T-helper 2 cell treated with Interferon-gamma antibody and Interleukin-4, amounts not matched to agents 5 μg/mL and 100 μg/mL, for 36 hours (primary cell): ENCODE data around the gene OST4.
A peak's percentile ranks its signal among the peaks of the same experiment; 100 is the strongest.

Experiments used
- DNase-seq: peaks from one replicate; pipeline ENCODE4 v3.0.0; 2021; ENCODE audit warnings: low spot score
- H3K27ac Mint-ChIP-seq: one replicate; pipeline ENCODE4 v1.8.0; 2021; ENCODE audit warnings: mild to moderate bottlenecking, mixed read lengths
- H3K27me3 Mint-ChIP-seq: one replicate; pipeline ENCODE4 v1.8.0; 2021; ENCODE audit warnings: low read depth, mixed read lengths
- H3K36me3 Mint-ChIP-seq: one replicate; pipeline ENCODE4 v1.8.0; 2021; ENCODE audit warnings: low read depth, mixed read lengths
- H3K4me1 Mint-ChIP-seq: one replicate; pipeline ENCODE4 v1.8.0; 2021; ENCODE audit warnings: low read depth, mixed read lengths
- H3K4me3 Mint-ChIP-seq: one replicate; pipeline ENCODE4 v1.8.0; 2022; ENCODE audit warnings: mild to moderate bottlenecking, moderate library complexity, mixed read lengths
- H3K9me3 Mint-ChIP-seq: one replicate; pipeline ENCODE4 v1.8.0; 2021; ENCODE audit warnings: mixed read lengths

The OST4 gene

GRCh38 chr2:27097341-27097740, 25.9 kb upstream of the OST4 start:
- peaks cover 10% of the 10 kb centered on the region for H3K4me1 Mint-ChIP-seq
- H3K27ac Mint-ChIP-seq: no peak overlapping the region
- H3K36me3 Mint-ChIP-seq: no peaks in the 10 kb centered on the region
- DNase-seq: no peak
- H3K9me3 Mint-ChIP-seq: no peaks in the 10 kb centered on the region
- H3K27me3 Mint-ChIP-seq: no peaks in the 10 kb centered on the region
- H3K4me3 Mint-ChIP-seq: no peak overlapping the region

- H3K4me3 Mint-ChIP-seq: no peak overlapping the region
- H3K9me3 Mint-ChIP-seq: no peaks in the 10 kb centered on the region
- H3K36me3 Mint-ChIP-seq: no peaks in the 10 kb centered on the region
- peaks cover 10% of the 10 kb centered on the region for H3K4me1 Mint-ChIP-seq
- no peak for DNase-seq
- H3K27ac Mint-ChIP-seq: no peak overlapping the region
- no peaks in the 10 kb centered on the region for H3K27me3 Mint-ChIP-seq
Observed at GRCh38 chr2:27096748-27097297, 25.4 kb upstream of the OST4 start.

DNA sequence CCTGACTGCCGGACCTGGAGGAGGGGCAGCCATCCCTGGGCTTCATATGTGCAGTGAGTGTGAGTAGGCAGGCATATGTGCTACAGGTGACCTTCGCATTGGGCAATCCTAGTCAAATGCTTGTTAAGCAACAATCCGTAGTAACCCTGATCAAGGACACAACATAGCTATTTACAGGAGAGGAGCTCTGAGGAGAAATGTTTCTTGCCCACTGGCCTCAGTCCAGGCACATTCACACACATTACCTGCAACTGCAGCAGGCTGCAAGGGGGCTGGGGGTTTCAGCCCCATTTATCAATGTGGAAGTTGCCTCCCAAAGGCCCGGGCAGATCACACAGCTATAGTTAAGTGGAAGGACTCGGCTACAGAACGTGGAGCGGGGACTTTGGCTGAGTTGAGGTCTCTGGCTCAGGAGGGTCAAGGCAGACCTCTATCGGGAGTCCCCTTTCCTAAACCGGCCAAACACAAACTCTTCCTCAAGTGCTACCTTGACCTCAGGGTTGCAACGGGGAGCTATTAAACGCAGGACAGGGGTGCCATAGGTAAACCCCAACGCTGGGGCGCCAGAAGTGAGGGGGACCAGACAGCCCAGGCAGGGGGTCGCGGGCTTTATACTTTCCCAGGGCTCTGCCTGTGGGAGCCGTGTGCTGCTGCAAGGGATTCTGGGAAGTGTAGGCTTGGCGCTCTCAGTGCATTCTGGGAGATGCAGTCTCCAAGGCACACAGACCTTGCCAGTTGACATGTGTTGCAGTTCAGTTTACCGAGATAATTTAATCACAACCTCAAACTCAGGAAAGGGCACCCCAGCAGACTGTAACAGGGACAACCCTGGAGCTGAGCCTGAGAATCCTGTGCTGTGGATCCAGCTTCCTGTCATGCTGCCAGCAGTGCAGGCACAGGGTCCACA, 24.5 kb upstream of the OST4 start:
- peak; percentile 32 for DNase-seq
- H3K9me3 Mint-ChIP-seq: no peaks in the 10 kb centered on the region
- peak overlapping the region; percentile 63 for H3K4me3 Mint-ChIP-seq
- peaks cover 10% of the 10 kb centered on the region for H3K4me1 Mint-ChIP-seq
- no peak overlapping the region for H3K27ac Mint-ChIP-seq
- H3K36me3 Mint-ChIP-seq: no peaks in the 10 kb centered on the region
- no peaks in the 10 kb centered on the region for H3K27me3 Mint-ChIP-seq

DNA sequence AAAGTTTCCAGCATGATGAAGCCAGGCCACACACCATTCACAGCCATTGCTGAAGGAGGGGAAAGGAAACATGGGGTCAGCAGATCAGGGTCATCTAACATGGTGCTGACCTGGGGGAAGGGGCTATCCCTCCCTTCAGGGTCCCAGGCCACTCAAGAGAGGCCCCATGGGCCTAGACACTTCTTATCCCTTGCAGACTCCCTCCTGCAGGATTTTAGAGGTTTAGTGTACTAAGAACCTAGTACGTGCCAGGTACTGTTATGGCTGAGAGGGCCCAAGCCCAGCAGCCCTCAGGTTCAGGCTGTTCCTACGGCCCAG, 23.9 kb upstream of the OST4 start:
- no peak for DNase-seq
- H3K27ac Mint-ChIP-seq: no peak overlapping the region
- no peaks in the 10 kb centered on the region for H3K9me3 Mint-ChIP-seq
- H3K27me3 Mint-ChIP-seq: no peaks in the 10 kb centered on the region
- peak overlapping the region; percentile 63 for H3K4me3 Mint-ChIP-seq
- no peaks in the 10 kb centered on the region for H3K36me3 Mint-ChIP-seq
- H3K4me1 Mint-ChIP-seq: peaks cover 10% of the 10 kb centered on the region

- Mint-ChIP-seq H3K4me3 (no peak overlapping the region), H3K36me3 (no peaks in the 10 kb centered on the region), H3K9me3 (no peaks in the 10 kb centered on the region), H3K27ac (no peak overlapping the region), H3K27me3 (no peaks in the 10 kb centered on the region), H3K4me1 (peaks cover 12% of the 10 kb centered on the region)
- DNase-seq: no peak
Observed at GRCh38 chr2:27094353-27094984, 23.0 kb upstream of the OST4 start.

GRCh38 chr2:27093430-27094352, 22.2 kb upstream of the OST4 start:
- Mint-ChIP-seq H3K27ac (no peak overlapping the region), H3K4me3 (no peak overlapping the region), H3K9me3 (no peaks in the 10 kb centered on the region), H3K27me3 (no peaks in the 10 kb centered on the region), H3K4me1 (peaks cover 16% of the 10 kb centered on the region), H3K36me3 (peaks cover 1% of the 10 kb centered on the region)
- DNase-seq: no peak

DNA sequence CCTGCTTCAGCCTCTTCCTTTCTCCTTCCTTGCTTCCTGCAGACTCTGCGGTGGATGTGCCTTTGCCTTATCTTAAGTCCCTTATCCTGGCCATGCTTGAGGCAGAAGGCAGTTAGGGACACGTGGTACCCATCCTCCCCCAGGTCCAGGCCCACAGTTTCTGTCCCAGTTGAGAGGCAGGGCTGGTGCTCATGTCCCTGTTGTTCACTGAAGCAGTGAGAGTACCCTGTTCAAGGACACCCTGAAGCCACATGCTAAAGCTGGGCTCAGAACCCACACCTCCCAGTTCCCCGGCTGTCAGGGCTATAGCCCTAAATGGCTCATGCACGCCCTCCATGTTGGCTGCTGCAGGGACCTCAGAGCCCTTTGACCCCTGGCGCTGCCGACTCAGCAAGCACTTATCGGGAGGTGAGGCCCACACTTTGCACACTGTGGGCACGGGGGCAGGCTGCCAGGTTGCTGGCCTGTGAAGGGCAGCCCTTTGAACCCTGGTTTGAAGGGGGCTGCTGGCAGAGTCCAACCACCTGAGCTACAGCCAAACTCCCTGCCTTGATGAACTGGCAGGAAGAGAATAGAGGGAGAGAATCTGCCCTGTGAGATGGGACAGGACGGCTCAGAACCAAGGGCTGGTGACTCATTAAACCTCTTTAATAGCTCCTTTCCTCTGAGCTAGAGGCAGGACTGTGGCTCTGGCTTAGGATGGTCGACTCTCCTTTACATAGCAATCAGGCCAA, 21.4 kb upstream of the OST4 start:
- Mint-ChIP-seq H3K27me3 (no peaks in the 10 kb centered on the region), H3K4me1 (peaks cover 17% of the 10 kb centered on the region), H3K9me3 (no peaks in the 10 kb centered on the region), H3K4me3 (no peak overlapping the region), H3K27ac (no peak overlapping the region), H3K36me3 (peaks cover 2% of the 10 kb centered on the region)
- DNase-seq: no peak

- H3K27me3 Mint-ChIP-seq: no peaks in the 10 kb centered on the region
- H3K4me3 Mint-ChIP-seq: no peak overlapping the region
- H3K9me3 Mint-ChIP-seq: no peaks in the 10 kb centered on the region
- H3K36me3 Mint-ChIP-seq: peaks cover 2% of the 10 kb centered on the region
- H3K27ac Mint-ChIP-seq: no peak overlapping the region
- DNase-seq: no peak
- peaks cover 23% of the 10 kb centered on the region for H3K4me1 Mint-ChIP-seq
Observed at GRCh38 chr2:27091746-27092695, 20.6 kb upstream of the OST4 start.

DNA sequence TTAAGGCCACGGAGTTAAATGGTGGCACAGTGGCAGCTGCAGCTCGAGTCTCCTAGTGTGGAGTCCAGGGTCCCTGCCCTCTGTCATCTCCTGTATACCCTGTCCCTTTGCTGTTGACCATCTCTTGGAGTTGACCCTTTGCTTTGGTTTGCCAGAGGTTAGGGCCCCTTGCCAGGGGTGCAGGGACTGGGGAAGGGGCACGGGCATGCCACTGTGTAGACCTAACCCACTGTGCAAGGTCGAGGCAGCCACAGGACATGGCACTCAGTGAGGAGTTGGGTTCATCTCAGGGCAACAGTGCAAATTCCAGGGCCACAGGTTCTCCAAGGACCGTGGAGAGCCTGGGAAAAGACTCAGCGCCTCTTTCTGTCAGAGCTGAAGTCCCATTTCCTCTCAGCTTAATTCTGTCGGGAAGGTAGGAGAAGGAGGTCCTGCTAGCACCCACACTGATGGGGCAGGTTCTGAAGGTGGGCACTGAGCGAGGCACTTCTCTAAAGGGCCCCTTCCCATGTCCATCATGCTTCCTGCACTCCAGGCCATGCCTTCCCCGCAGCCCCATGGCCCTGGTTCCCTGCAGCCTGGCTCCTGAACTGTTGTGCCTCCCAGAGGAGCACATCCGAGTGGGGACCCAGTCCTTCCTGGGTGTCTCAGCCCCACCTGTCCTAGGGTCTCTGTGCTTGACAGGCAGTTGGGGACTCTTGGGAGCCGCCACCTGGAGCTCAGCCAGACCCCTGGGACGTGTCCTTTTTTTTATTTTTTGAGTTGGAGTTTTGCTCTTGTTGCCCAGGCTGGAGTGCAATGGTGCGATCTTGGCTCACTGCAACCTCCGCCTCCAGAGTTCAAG, 17.9 kb upstream of the OST4 start:
- Mint-ChIP-seq H3K27ac (no peak overlapping the region), H3K4me1 (peaks cover 24% of the 10 kb centered on the region), H3K36me3 (peaks cover 2% of the 10 kb centered on the region), H3K27me3 (no peaks in the 10 kb centered on the region), H3K4me3 (no peak overlapping the region), H3K9me3 (no peaks in the 10 kb centered on the region)
- no peak for DNase-seq

DNA sequence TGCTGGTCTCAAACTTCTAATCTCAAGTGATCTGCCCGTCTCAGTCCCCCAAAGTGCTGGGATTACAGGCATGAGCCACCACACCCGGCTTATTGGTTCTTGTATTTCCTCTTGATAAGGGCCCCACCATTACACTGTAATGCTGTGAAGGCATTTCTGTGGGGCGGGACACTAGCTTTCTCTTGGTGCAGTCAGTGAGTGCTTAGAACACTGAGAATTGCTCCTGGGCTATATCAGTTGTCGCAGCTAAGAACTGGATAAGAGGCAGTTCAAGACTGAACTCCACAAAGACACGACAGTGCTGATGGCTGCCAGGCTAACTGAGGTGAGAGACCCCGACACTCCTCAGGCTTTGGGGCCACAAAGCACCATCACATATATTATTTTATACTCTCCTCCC, 17.2 kb upstream of the OST4 start:
- Mint-ChIP-seq H3K27me3 (no peaks in the 10 kb centered on the region), H3K9me3 (no peaks in the 10 kb centered on the region), H3K27ac (no peak overlapping the region), H3K4me1 (peaks cover 28% of the 10 kb centered on the region), H3K36me3 (peaks cover 2% of the 10 kb centered on the region), H3K4me3 (peak overlapping the region; percentile 18)
- DNase-seq: no peak

DNA sequence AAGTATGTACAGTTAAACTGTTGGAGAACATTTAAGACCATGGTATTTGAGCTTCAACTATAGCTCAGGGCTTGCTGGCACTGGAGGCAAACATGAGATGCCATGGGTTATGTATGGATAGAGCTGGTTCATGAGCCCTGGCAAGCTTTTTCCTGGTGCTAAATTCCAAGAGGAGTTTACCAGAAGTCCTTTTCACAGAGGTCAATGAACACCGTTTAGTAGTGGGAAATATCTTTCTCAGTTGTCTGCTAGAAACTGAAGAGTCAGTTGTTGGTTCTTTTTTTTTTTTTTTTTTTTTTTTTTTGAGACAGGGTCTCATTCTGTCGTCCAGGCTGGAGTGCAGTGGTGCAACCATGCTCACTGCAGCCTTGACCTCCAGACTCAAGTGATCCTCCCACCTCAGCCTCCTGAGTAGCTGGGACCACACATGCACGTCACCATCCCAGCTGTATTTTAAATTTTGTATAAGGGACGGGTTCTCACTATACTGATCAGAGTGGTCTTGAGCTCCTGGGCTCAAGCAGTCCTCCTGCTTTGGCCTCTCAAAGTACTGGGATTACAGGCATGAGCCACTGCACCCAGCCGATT, 16.5 kb upstream of the OST4 start:
- no peaks in the 10 kb centered on the region for H3K9me3 Mint-ChIP-seq
- no peaks in the 10 kb centered on the region for H3K27me3 Mint-ChIP-seq
- peaks cover 28% of the 10 kb centered on the region for H3K4me1 Mint-ChIP-seq
- H3K27ac Mint-ChIP-seq: no peak overlapping the region
- H3K4me3 Mint-ChIP-seq: peak overlapping the region; percentile 91
- DNase-seq: no peak
- H3K36me3 Mint-ChIP-seq: peaks cover 2% of the 10 kb centered on the region
